HepG2 (cell line): ENCODE measurements around the gene TPPP2. TPM values are rescaled to one million over a fixed set of nuclear protein-coding genes. Genes with fewer than 3 reads are reported as not detected.
A peak's percentile ranks its signal among the peaks of the same experiment; 100 is the strongest.

ENCODE experiments used
- ETV5 ChIP-seq: IDR thresholded peaks from 2 replicates; pipeline ENCODE4 v1.6.1; 2018; ENCODE audit warnings: missing biosample characterization, missing genetic modification reagents, inconsistent platforms, borderline replicate concordance
- HCFC1 ChIP-seq: fragments of 150-350 bp; IDR thresholded peaks from 2 replicates; pipeline ENCODE4 v1.6.1; 2014; ENCODE audit warnings: low read depth, low read length
- MED13 ChIP-seq: sonication (generic); formaldehyde crosslinking; IDR thresholded peaks from 2 replicates; pipeline ENCODE4 v1.5.0; 2020; ENCODE audit warnings: missing genetic modification reagents
- ZNF207 ChIP-seq: fragments of 450-650 bp; IDR thresholded peaks from 2 replicates; pipeline ENCODE4 v1.6.1; 2016; ENCODE audit warnings: antibody characterized with exemption, borderline replicate concordance
- ZNF264 ChIP-seq: sonication (generic); formaldehyde crosslinking; IDR thresholded peaks from 2 replicates; pipeline ENCODE4 v1.4.0; 2020; ENCODE audit warnings: missing genetic modification reagents
- ZNF329 ChIP-seq: sonication (generic); formaldehyde crosslinking; IDR thresholded peaks from 2 replicates; pipeline ENCODE4 v1.9.0; 2021; ENCODE audit warnings: low read depth, mild to moderate bottlenecking, missing genetic modification reagents
- ZNF432 ChIP-seq: sonication (generic); formaldehyde crosslinking; IDR thresholded peaks from 2 replicates; pipeline ENCODE4 v1.5.0; 2020; ENCODE audit warnings: missing genetic modification reagents, mild to moderate bottlenecking, borderline replicate concordance
- ZNF501 ChIP-seq: sonication (generic); formaldehyde crosslinking; IDR thresholded peaks from 2 replicates; pipeline ENCODE4 v1.5.1; 2020; ENCODE audit warnings: mild to moderate bottlenecking, moderate library complexity, missing genetic modification reagents
- ZNF550 ChIP-seq: sonication (generic); formaldehyde crosslinking; IDR thresholded peaks from 2 replicates; pipeline ENCODE4 v1.4.0; 2020; ENCODE audit warnings: mild to moderate bottlenecking, missing genetic modification reagents, borderline replicate concordance
- ZNF558 ChIP-seq: sonication (generic); formaldehyde crosslinking; IDR thresholded peaks from 2 replicates; pipeline ENCODE4 v1.9.0; 2022; ENCODE audit warnings: mild to moderate bottlenecking, missing genetic modification reagents, borderline replicate concordance
- ZNF775 ChIP-seq: sonication (generic); formaldehyde crosslinking; IDR thresholded peaks from 2 replicates; pipeline ENCODE4 v1.4.0; 2020; ENCODE audit warnings: missing genetic modification reagents, mild to moderate bottlenecking, moderate library complexity, borderline replicate concordance
- ZNF839 ChIP-seq: sonication (generic); formaldehyde crosslinking; IDR thresholded peaks from 2 replicates; pipeline ENCODE4 v1.4.0; 2020; ENCODE audit warnings: missing genetic modification reagents, mild to moderate bottlenecking, borderline replicate concordance
- polyA plus RNA-seq, 8 experiments: library from polyadenylated mRNA; depleted of rRNA in 3 of 8; stranded (reverse) in 7 of 8; unstranded in 1 of 8; fragments of >200 nt; fragmentation: Illumina TruSeq in 4 of 8; extraction: Trizol in 4 of 8; gene quantifications; 2 replicates each; pipeline versions ENCODE4 v1.2.1 to v1.2.3, GENCODE V29; 2011 to 2016; ENCODE audit warnings: low read depth in 4 of 8, missing spikeins in 1 of 8, mixed read lengths in 1 of 8; ENCODE audit not compliant: insufficient read depth in 1 of 8
- total RNA-seq, 5 experiments: library from RNA; depleted of rRNA; stranded (reverse); fragments of >200 nt; fragmentation: Illumina TruSeq; extraction: Trizol; gene quantifications; 2 replicates each; pipeline ENCODE4 v1.2.3, GENCODE V29; 2016; ENCODE audit warnings: low read depth in 1 of 5
- TF ChIP-seq, protein P1 (sequence below): sonication (generic); formaldehyde crosslinking; IDR thresholded peaks from 2 replicates; pipeline ENCODE4 v1.4.0; 2020; ENCODE audit warnings: low read depth, missing genetic modification reagents
- TF ChIP-seq, protein P2 (sequence below): sonication (generic); formaldehyde crosslinking; IDR thresholded peaks from 2 replicates; pipeline ENCODE4 v1.5.1; 2020; ENCODE audit warnings: missing genetic modification reagents, mild to moderate bottlenecking, borderline replicate concordance
- TF ChIP-seq, protein P3 (sequence below): sonication (generic); formaldehyde crosslinking; IDR thresholded peaks from 2 replicates; pipeline ENCODE4 v1.4.0; 2020; ENCODE audit warnings: mild to moderate bottlenecking, missing genetic modification reagents
- TF ChIP-seq, protein P4 (sequence below): sonication (generic); formaldehyde crosslinking; conservative IDR thresholded peaks from 2 replicates; pipeline ENCODE4 v1.4.0; 2020; ENCODE audit warnings: missing genetic modification reagents
- TF ChIP-seq, protein P5 (sequence below): IDR thresholded peaks from 2 replicates; pipeline ENCODE4 v1.6.1; 2016; ENCODE audit warnings: missing biosample characterization, missing genetic modification reagents, low read depth

TPPP2 gene
- total and polyA plus RNA-seq, 2 of the 13 experiments (the other 11 are each of a cell fraction or from before 2014, with no cell fraction given), result 0.58 to 4.2 TPM

DNA sequence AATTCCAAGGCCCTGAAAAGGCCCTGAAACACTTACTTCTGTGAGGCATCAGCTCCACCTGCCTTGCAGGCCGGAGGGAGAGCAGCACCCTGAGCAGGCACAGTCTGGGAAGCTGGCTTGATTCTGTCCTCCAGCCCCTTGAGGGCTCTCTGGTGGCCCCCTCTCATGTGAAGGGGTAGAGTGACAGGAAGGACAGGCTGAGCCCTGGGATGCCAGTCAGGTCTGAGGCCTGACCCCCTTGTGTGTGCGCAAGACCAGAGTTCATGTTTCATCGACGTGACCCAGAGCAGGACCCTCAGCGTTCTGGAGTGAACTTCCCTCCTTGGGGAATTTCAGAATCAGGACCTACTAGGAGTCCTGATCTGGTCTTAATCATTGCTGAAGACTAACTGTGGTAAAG lies 28.9 kb downstream of the TPPP2 start (continued):
- TF ChIP-seq, protein P1, sequence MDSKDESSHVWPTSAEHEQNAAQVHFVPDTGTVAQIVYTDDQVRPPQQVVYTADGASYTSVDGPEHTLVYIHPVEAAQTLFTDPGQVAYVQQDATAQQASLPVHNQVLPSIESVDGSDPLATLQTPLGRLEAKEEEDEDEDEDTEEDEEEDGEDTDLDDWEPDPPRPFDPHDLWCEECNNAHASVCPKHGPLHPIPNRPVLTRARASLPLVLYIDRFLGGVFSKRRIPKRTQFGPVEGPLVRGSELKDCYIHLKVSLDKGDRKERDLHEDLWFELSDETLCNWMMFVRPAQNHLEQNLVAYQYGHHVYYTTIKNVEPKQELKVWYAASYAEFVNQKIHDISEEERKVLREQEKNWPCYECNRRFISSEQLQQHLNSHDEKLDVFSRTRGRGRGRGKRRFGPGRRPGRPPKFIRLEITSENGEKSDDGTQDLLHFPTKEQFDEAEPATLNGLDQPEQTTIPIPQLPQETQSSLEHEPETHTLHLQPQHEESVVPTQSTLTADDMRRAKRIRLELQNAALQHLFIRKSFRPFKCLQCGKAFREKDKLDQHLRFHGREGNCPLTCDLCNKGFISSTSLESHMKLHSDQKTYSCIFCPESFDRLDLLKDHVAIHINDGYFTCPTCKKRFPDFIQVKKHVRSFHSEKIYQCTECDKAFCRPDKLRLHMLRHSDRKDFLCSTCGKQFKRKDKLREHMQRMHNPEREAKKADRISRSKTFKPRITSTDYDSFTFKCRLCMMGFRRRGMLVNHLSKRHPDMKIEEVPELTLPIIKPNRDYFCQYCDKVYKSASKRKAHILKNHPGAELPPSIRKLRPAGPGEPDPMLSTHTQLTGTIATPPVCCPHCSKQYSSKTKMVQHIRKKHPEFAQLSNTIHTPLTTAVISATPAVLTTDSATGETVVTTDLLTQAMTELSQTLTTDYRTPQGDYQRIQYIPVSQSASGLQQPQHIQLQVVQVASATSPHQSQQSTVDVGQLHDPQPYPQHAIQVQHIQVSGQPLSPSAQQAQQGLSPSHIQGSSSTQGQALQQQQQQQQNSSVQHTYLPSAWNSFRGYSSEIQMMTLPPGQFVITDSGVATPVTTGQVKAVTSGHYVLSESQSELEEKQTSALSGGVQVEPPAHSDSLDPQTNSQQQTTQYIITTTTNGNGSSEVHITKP (CRISPR knock-in tag), result no peak
- TF ChIP-seq, protein P2, sequence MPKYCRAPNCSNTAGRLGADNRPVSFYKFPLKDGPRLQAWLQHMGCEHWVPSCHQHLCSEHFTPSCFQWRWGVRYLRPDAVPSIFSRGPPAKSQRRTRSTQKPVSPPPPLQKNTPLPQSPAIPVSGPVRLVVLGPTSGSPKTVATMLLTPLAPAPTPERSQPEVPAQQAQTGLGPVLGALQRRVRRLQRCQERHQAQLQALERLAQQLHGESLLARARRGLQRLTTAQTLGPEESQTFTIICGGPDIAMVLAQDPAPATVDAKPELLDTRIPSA, result no peak
- TF ChIP-seq HCFC1 (no peak), ZNF207 (no peak), ZNF501 (peak; percentile 46; the same call in 1 of the 2 replicates), ZNF775 (no peak), ZNF329 (CRISPR knock-in tag) (no peak), ZNF558 (CRISPR knock-in tag) (no peak), ZNF432 (CRISPR knock-in tag) (no peak), MED13 (no peak), ZNF839 (CRISPR knock-in tag) (no peak), ZNF550 (no peak), ZNF264 (CRISPR knock-in tag) (no peak), ETV5 (CRISPR knock-in tag) (peak; percentile 35; the same call in 1 of the 2 replicates)
- TF ChIP-seq, protein P3, sequence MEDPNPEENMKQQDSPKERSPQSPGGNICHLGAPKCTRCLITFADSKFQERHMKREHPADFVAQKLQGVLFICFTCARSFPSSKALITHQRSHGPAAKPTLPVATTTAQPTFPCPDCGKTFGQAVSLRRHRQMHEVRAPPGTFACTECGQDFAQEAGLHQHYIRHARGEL (CRISPR knock-in tag), result no peak
- TF ChIP-seq, protein P4, sequence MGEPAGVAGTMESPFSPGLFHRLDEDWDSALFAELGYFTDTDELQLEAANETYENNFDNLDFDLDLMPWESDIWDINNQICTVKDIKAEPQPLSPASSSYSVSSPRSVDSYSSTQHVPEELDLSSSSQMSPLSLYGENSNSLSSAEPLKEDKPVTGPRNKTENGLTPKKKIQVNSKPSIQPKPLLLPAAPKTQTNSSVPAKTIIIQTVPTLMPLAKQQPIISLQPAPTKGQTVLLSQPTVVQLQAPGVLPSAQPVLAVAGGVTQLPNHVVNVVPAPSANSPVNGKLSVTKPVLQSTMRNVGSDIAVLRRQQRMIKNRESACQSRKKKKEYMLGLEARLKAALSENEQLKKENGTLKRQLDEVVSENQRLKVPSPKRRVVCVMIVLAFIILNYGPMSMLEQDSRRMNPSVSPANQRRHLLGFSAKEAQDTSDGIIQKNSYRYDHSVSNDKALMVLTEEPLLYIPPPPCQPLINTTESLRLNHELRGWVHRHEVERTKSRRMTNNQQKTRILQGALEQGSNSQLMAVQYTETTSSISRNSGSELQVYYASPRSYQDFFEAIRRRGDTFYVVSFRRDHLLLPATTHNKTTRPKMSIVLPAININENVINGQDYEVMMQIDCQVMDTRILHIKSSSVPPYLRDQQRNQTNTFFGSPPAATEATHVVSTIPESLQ (CRISPR knock-in tag), result no peak
- TF ChIP-seq, protein P5, sequence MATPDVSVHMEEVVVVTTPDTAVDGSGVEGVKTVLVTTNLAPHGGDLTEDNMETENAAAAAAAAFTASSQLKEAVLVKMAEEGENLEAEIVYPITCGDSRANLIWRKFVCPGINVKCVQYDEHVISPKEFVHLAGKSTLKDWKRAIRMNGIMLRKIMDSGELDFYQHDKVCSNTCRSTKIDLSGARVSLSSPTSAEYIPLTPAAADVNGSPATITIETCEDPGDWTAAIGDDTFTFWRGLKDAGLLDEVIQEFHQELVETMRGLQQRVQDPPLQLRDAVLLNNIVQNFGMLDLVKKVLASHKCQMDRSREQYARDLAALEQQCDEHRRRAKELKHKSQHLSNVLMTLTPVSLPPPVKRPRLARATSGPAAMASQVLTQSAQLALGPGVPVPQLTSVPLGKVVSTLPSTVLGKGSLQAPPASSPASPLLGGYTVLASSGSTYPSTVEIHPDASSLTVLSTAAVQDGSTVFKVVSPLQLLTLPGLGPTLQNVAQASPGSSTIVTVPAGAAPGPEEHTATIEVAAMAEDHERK, result no peak
